Neural progenitor cell (in vitro differentiated cells): ENCODE measurements around the gene C2orf78. TPM values are rescaled to one million over a fixed set of nuclear protein-coding genes. Genes with fewer than 3 reads are reported as not detected.

Experiments used
- DNase-seq: peaks from one replicate; pipeline ENCODE4 v3.0.0-alpha.2; 2016; ENCODE audit warnings: low spot score
- H2AFZ ChIP-seq: fragments of 200-600 bp; sonication (generic); replicated peaks from 2 replicates; pipeline ENCODE4 v1.6.1; 2016; ENCODE audit warnings: antibody characterized with exemption
- H3F3A ChIP-seq: fragments of 200-600 bp; sonication (generic); 2 replicates; pipeline ENCODE4 v1.6.1; 2016; ENCODE audit warnings: antibody characterized with exemption, low read depth
- H3K27ac ChIP-seq: fragments of 200-600 bp; sonication (generic); 2 replicates; pipeline ENCODE4 v1.5.1; 2016; ENCODE audit warnings: mild to moderate bottlenecking
- H3K27me3 ChIP-seq: fragments of 200-600 bp; sonication (generic); 2 replicates; pipeline ENCODE4 v1.6.1; 2016; ENCODE audit warnings: mild to moderate bottlenecking, moderate library complexity
- H3K36me3 ChIP-seq: fragments of 200-600 bp; sonication (generic); 2 replicates; pipeline ENCODE4 v1.5.1; 2016
- H3K4me1 ChIP-seq: fragments of 200-600 bp; sonication (generic); 2 replicates; pipeline ENCODE4 v1.6.1; 2016; ENCODE audit warnings: mixed run types
- H3K4me2 ChIP-seq: fragments of 200-600 bp; sonication (generic); 2 replicates; pipeline ENCODE4 v1.6.1; 2016
- H3K4me3 ChIP-seq: fragments of 200-600 bp; sonication (generic); 2 replicates; pipeline ENCODE4 v1.5.1; 2016
- H3K79me2 ChIP-seq: fragments of 200-600 bp; sonication (generic); 2 replicates; pipeline ENCODE4 v1.6.1; 2016; ENCODE audit warnings: low read depth
- H3K9ac ChIP-seq: fragments of 200-600 bp; sonication (generic); 2 replicates; pipeline ENCODE4 v1.6.1; 2016
- H3K9me3 ChIP-seq: fragments of 200-600 bp; sonication (generic); 2 replicates; pipeline ENCODE4 v1.5.1; 2016; ENCODE audit warnings: low read depth
- H4K20me1 ChIP-seq: fragments of 200-600 bp; sonication (generic); 2 replicates; pipeline ENCODE4 v1.6.1; 2016; ENCODE audit warnings: low read depth
- H3K27ac Mint-ChIP-seq: 3 replicates; pipeline ENCODE4 v1.8.0; 2021; ENCODE audit warnings: mixed read lengths
- H3K27me3 Mint-ChIP-seq: 2 replicates; pipeline ENCODE4 v1.8.0; 2022; ENCODE audit warnings: low read depth, mild to moderate bottlenecking, inconsistent platforms, moderate library complexity, mixed read lengths; ENCODE audit not compliant: insufficient read depth
- H3K36me3 Mint-ChIP-seq: 3 replicates; pipeline ENCODE4 v1.8.0; 2021; ENCODE audit warnings: mixed read lengths
- H3K4me1 Mint-ChIP-seq: 3 replicates; pipeline ENCODE4 v1.8.0; 2021; ENCODE audit warnings: mixed read lengths
- H3K4me3 Mint-ChIP-seq: 3 replicates; pipeline ENCODE4 v1.8.0; 2021; ENCODE audit warnings: mild to moderate bottlenecking, moderate library complexity, mixed read lengths
- H3K9me3 Mint-ChIP-seq: 3 replicates; pipeline ENCODE4 v1.8.0; 2020; ENCODE audit warnings: mixed read lengths
- CTCF ChIP-seq: fragments of 200-600 bp; sonication (generic); IDR thresholded peaks from 2 replicates; pipeline ENCODE4 v1.5.1; 2017; ENCODE audit warnings: antibody characterized with exemption, mild to moderate bottlenecking
- EZH2 ChIP-seq: fragments of 200-600 bp; sonication (generic); IDR thresholded peaks from 2 replicates; pipeline ENCODE4 v1.6.1; 2017; ENCODE audit warnings: antibody characterized with exemption, mild to moderate bottlenecking, moderate library complexity
- EZH2phosphoT487 ChIP-seq: fragments of 200-600 bp; sonication (generic); IDR thresholded peaks from 2 replicates; pipeline ENCODE4 v1.6.1; 2017; ENCODE audit warnings: antibody characterized with exemption
- total RNA-seq: library from RNA; depleted of rRNA; stranded (reverse); fragments of >200 nt; gene quantifications from 2 replicates; pipeline ENCODE4 v1.2.3, GENCODE V29; 2015; ENCODE audit warnings: low replicate concordance

The C2orf78 gene
- total RNA-seq, 1 donor from 2014 or later = 0.21 TPM

DNA sequence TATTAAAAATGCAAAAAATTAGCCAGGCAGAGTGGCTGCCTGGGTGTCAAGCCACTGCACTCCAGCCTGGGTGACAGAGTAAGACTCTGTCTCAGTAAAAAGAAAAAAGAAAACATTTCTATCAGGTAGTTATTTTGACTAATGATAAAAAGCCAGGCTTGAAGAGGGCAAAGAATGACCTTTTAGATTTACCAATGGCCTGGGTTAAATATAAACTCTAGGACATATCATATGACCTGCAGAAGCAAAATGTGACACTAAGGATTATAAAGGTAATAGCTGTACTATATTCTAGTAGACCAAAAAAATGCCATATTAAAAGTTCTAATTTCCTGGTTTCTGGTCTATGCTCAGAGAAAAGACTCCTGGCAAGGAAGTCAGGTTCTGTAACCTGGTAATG, 28.7 kb downstream of the C2orf78 start:
- Histone ChIP-seq H3K4me1 (no peaks in the 10 kb centered on the region), H3K9me3 (no peaks in the 10 kb centered on the region), H3F3A (no peaks in the 10 kb centered on the region), H3K4me3 (no peak overlapping the region), H3K27ac (no peak overlapping the region), H3K79me2 (no peaks in the 10 kb centered on the region), H3K27me3 (peaks cover 50% of the 10 kb centered on the region), H3K4me2 (no peak overlapping the region), H3K36me3 (no peaks in the 10 kb centered on the region), H4K20me1 (no peaks in the 10 kb centered on the region), H2AFZ (no peak overlapping the region), H3K9ac (no peak overlapping the region)
- Mint-ChIP-seq H3K9me3 (no peaks in the 10 kb centered on the region), H3K4me3 (no peak overlapping the region), H3K4me1 (no peaks in the 10 kb centered on the region), H3K27me3 (peaks cover 9% of the 10 kb centered on the region), H3K36me3 (no peaks in the 10 kb centered on the region), H3K27ac (no peak overlapping the region)
- DNase-seq = no peak
- no peak for TF ChIP-seq EZH2phosphoT487
- TF ChIP-seq CTCF = no peak
- TF ChIP-seq EZH2 = no peak

DNA sequence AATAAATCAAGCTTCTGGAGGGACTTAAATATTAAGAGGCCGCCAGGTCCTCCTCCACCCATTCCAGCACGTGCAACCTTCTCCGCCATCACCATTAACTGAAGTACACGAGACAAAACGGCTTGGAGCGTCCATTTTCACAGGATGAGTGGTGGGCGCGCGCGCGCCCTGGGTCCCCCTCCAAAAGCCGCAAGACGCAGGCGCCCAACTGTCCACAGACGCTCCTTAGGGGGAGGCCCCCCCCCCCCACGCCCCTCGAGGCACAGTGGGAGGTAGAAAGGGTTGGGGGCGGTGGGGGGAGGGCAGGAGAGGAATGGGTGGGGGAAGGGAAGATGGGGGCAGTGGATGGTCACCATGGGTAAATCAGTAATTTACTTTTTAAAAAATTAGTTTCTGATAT, 34.3 kb downstream of the C2orf78 start:
- DNase-seq = no peak
- H3K27ac Mint-ChIP-seq = no peak overlapping the region
- Histone ChIP-seq H3K9me3 (no peaks in the 10 kb centered on the region), H3F3A (no peaks in the 10 kb centered on the region), H3K27ac (no peak overlapping the region), H4K20me1 (no peaks in the 10 kb centered on the region), H3K27me3 (peaks cover 27% of the 10 kb centered on the region), H3K9ac (no peak overlapping the region), H3K4me2 (no peak overlapping the region), H3K79me2 (no peaks in the 10 kb centered on the region), H3K4me1 (no peaks in the 10 kb centered on the region), H3K36me3 (no peaks in the 10 kb centered on the region), H2AFZ (no peak overlapping the region), H3K4me3 (no peak overlapping the region)
- H3K36me3 Mint-ChIP-seq = no peaks in the 10 kb centered on the region
- peaks cover 9% of the 10 kb centered on the region for H3K27me3 Mint-ChIP-seq
- TF ChIP-seq EZH2phosphoT487 (no peak), EZH2 (no peak), CTCF (no peak)
- no peak overlapping the region for H3K4me3 Mint-ChIP-seq
- H3K4me1 Mint-ChIP-seq = no peaks in the 10 kb centered on the region
- H3K9me3 Mint-ChIP-seq = no peaks in the 10 kb centered on the region

- Mint-ChIP-seq H3K4me3 (no peak overlapping the region), H3K4me1 (no peaks in the 10 kb centered on the region), H3K27me3 (peaks cover 5% of the 10 kb centered on the region), H3K27ac (no peak overlapping the region), H3K9me3 (no peaks in the 10 kb centered on the region), H3K36me3 (no peaks in the 10 kb centered on the region)
- H4K20me1 ChIP-seq = no peaks in the 10 kb centered on the region
- no peaks in the 10 kb centered on the region for H3K36me3 ChIP-seq
- no peak overlapping the region for H2AFZ ChIP-seq
- H3K79me2 ChIP-seq = no peaks in the 10 kb centered on the region
- no peak overlapping the region for H3K9ac ChIP-seq
- H3K4me1 ChIP-seq = no peaks in the 10 kb centered on the region
- H3F3A ChIP-seq = no peaks in the 10 kb centered on the region
- H3K27me3 ChIP-seq = peaks cover 20% of the 10 kb centered on the region
- H3K4me3 ChIP-seq = no peak overlapping the region
- no peak overlapping the region for H3K4me2 ChIP-seq
- no peaks in the 10 kb centered on the region for H3K9me3 ChIP-seq
- H3K27ac ChIP-seq = no peak overlapping the region
- DNase-seq = no peak
- TF ChIP-seq EZH2phosphoT487 = no peak
- no peak for TF ChIP-seq EZH2
- no peak for TF ChIP-seq CTCF
These were observed 37.2 kb downstream of the C2orf78 start for GRCh38 chr2:73821227-73821626.
